OCI-LY7 (cell line): ENCODE measurements around the gene SRPK2. TPM values are rescaled to one million over a fixed set of nuclear protein-coding genes. Genes with fewer than 3 reads are reported as not detected.
"Not testable (repeated sequence)": the region's sequence is repeated elsewhere in the genome, so short reads cannot be mapped to it uniquely, and the experiment has no call there.

Experiments used
- Bru-seq: library from RNA; stranded (reverse); fragments of 400-500 nt; gene quantifications from one replicate; lab custom pipeline; 2021; lab: Mats Ljungman, UMichigan
- BruChase-seq, 2 experiments: library from RNA; stranded (reverse); fragments of 400-500 nt; gene quantifications; one replicate each; lab custom pipeline; 2021; lab: Mats Ljungman, UMichigan
- BruUV-seq: library from RNA; stranded (reverse); fragments of 400-500 nt; replicated peaks from 2 replicates; lab custom pipeline; 2021; lab: Mats Ljungman, UMichigan
- CTCF ChIA-PET: fragments of 300-600 bp; sonication (Branson Sonifier 250); formaldehyde crosslinking; loops from one replicate; lab custom pipeline; 2022; ENCODE audit warnings: antibody characterized with exemption; ENCODE audit not compliant: unreplicated experiment; lab: Charles Lee
- POLR2A ChIA-PET: fragments of 300-600 bp; sonication (Branson Sonifier 250); formaldehyde crosslinking; loops from one replicate; lab custom pipeline; 2022; ENCODE audit warnings: antibody characterized with exemption; lab: Charles Lee
- DNase-seq: peaks from one replicate; pipeline ENCODE4 v3.0.0-alpha.2; 2015; ENCODE audit warnings: low spot score
- H2AFZ ChIP-seq: fragments of 200-600 bp; sonication (generic), shearing (Covaris generic); 2 replicates; pipeline ENCODE4 v1.6.1; 2014; ENCODE audit warnings: mild to moderate bottlenecking, antibody characterized with exemption, low read length, moderate library complexity
- H3K27ac ChIP-seq: fragments of 200-600 bp; sonication (generic); 2 replicates; pipeline ENCODE4 v1.5.1; 2014; ENCODE audit warnings: mixed run types, low read depth, mild to moderate bottlenecking, moderate library complexity, low read length, inconsistent platforms; ENCODE audit not compliant: poor library complexity, severe bottlenecking
- H3K36me3 ChIP-seq: fragments of 200-600 bp; sonication (generic); 2 replicates; pipeline ENCODE4 v1.6.1; 2014; ENCODE audit warnings: mild to moderate bottlenecking, antibody characterized with exemption, low read length, moderate library complexity, mixed read lengths; ENCODE audit not compliant: insufficient read depth
- H3K4me1 ChIP-seq: fragments of 200-600 bp; sonication (generic); 2 replicates; pipeline ENCODE4 v1.5.1; 2014; ENCODE audit warnings: mild to moderate bottlenecking, low read length; ENCODE audit not compliant: insufficient read depth, poor library complexity, severe bottlenecking
- H3K4me2 ChIP-seq: fragments of 200-600 bp; sonication (generic); 2 replicates; pipeline ENCODE4 v1.6.1; 2014; ENCODE audit warnings: mild to moderate bottlenecking, low read length
- H3K4me3 ChIP-seq: fragments of 200-600 bp; sonication (generic); 2 replicates; pipeline ENCODE4 v1.5.1; 2014; ENCODE audit warnings: mild to moderate bottlenecking, low read depth, low read length; ENCODE audit not compliant: poor library complexity, severe bottlenecking
- H3K79me2 ChIP-seq: fragments of 200-600 bp; sonication (generic); 2 replicates; pipeline ENCODE4 v1.6.1; 2016; ENCODE audit warnings: low read depth, mild to moderate bottlenecking, low read length, moderate library complexity, mixed read lengths; ENCODE audit not compliant: insufficient read depth
- H3K9me2 ChIP-seq: fragments of 200-600 bp; sonication (generic); 2 replicates; pipeline ENCODE4 v1.6.1; 2016; ENCODE audit warnings: mild to moderate bottlenecking, low read length, mixed read lengths; ENCODE audit not compliant: insufficient read depth
- H3K9me3 ChIP-seq: fragments of 200-600 bp; sonication (generic); 2 replicates; pipeline ENCODE4 v1.6.1; 2014; ENCODE audit warnings: mild to moderate bottlenecking, mixed run types, low read length, mixed read lengths
- H4K20me1 ChIP-seq: fragments of 200-600 bp; sonication (generic); 2 replicates; pipeline ENCODE4 v1.6.1; 2014; ENCODE audit warnings: mild to moderate bottlenecking, antibody characterized with exemption, low read length, moderate library complexity, mixed read lengths; ENCODE audit not compliant: insufficient read depth
- EZH2phosphoT487 ChIP-seq: fragments of 200-600 bp; sonication (generic); IDR thresholded peaks from 2 replicates; pipeline ENCODE4 v1.6.1; 2018; ENCODE audit warnings: low read depth, borderline replicate concordance, mild to moderate bottlenecking, mixed run types, antibody characterized with exemption, low read length, moderate library complexity, mixed read lengths
- intact Hi-C: fragments of 100-400 bp; cut with micrococcal nuclease; formaldehyde crosslinking; loops from one replicate; pipeline ENCODE4 v1.10.0; 2022; ENCODE audit not compliant: unreplicated experiment
- long read RNA-seq: library from polyadenylated mRNA; stranded (forward); transcript quantifications from one replicate; pipeline ENCODE4 v2.0.0, GENCODE V29; 2022
- total RNA-seq, 2 experiments: library from RNA; depleted of rRNA in 1 of 2; stranded (reverse); fragments of >200 nt in 1 of 2; shearing (Covaris generic) in 1 of 2; gene quantifications; 2 replicates each; pipeline ENCODE4 v1.2.3, GENCODE V29; 2014 to 2022
- TF ChIP-seq, protein P1 (sequence below): fragments of 200-600 bp; sonication (generic); conservative IDR thresholded peaks from 2 replicates; pipeline ENCODE4 v1.5.1; 2014; ENCODE audit warnings: mild to moderate bottlenecking, antibody characterized with exemption, low read length, moderate library complexity, mixed read lengths

The SRPK2 gene
- total RNA-seq (2014; rRNA removed; shearing (Covaris generic)) (21.6 and 22.1 TPM in 2 replicates), total RNA-seq (2022) (26.8 and 31.7 TPM in 2 replicates), Bru-seq, nascent RNA (percentile 77 among the genes with signal in this experiment), BruChase-seq, experiment 1, labeled RNA remaining after a 6-hour chase (percentile 77 among the genes with signal in this experiment), BruChase-seq, experiment 2, labeled RNA remaining after a 2-hour chase (percentile 72 among the genes with signal in this experiment)
- long read RNA-seq, transcript SRPK2-202 (16 exons, 3,650 nt), result major isoform, 23 of 62 reads
- long read RNA-seq, partial matches to known transcripts, result 15 of 62 reads
- long read RNA-seq, other reads (novel, unspliced or antisense), result 23 of 62 reads

DNA sequence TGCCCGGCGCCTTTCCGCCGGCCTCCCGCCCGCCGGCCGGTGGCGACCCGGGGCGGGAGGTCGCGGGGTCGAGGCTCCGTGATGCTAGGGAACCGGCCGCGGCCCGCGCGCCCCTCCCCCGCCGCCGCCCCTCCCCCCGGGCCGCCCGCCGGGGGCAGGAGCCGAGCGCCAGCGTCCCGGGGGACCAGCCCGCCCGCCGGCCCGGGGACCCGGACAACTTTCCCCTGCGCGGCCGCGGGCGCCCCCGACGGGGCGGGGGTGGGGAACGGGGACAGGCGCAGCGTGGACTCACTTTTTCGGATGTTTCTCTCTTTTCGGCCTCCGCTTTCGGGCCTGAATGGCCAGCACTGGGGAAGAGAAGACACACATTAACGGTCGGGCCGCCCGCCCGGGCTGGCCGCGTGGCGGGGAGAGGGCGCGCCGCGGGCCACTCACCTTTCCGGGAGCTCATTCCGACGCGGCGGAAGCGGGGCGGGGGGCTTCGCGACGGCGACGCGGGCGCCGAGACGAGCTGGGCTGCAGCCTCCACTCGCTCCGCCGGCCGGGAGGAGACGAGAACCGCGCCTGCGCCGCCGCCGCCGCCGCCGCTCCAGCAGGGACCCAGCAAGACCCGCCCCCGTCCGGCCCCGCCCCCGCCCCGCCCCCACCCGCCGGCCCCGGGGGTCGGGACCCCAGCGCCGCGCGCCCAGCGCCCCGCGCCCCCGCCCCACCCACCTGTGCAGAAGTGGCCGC lies at the start of gene SRPK2:
Gene SRPK2, minus strand, starts transcription at position 566 of the 732 bp plus-strand sequence.
- TF ChIP-seq, protein P1, sequence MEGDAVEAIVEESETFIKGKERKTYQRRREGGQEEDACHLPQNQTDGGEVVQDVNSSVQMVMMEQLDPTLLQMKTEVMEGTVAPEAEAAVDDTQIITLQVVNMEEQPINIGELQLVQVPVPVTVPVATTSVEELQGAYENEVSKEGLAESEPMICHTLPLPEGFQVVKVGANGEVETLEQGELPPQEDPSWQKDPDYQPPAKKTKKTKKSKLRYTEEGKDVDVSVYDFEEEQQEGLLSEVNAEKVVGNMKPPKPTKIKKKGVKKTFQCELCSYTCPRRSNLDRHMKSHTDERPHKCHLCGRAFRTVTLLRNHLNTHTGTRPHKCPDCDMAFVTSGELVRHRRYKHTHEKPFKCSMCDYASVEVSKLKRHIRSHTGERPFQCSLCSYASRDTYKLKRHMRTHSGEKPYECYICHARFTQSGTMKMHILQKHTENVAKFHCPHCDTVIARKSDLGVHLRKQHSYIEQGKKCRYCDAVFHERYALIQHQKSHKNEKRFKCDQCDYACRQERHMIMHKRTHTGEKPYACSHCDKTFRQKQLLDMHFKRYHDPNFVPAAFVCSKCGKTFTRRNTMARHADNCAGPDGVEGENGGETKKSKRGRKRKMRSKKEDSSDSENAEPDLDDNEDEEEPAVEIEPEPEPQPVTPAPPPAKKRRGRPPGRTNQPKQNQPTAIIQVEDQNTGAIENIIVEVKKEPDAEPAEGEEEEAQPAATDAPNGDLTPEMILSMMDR, result no peak
- no peak for TF ChIP-seq EZH2phosphoT487
- peaks cover 9% of the 10 kb centered on the region for H4K20me1 ChIP-seq
- DNase-seq, result peak; percentile 84
- BruUV-seq, result no TSS peak
- intact Hi-C loops, result no loop called here
- ChIA-PET POLR2A (interaction anchor here (1.8 kb wide), 1 partner anchor 13 kb away, joined by 6 read pairs; no protein-coding TSS in a partner anchor), CTCF (interaction anchor here (0.6 kb wide), 1 partner anchor 759 kb away, joined by 3 read pairs; no protein-coding TSS in a partner anchor)
- peak within 1 kb of the TSS; percentile 83 for H3K4me3 ChIP-seq
- H3K9me3 ChIP-seq, result no peaks in the 10 kb centered on the region
- H3K27ac ChIP-seq, result peak within 1 kb of the TSS; percentile 45
- H3K4me2 ChIP-seq, result peak within 1 kb of the TSS; percentile 93
- H3K9me2 ChIP-seq, result no peaks in the 10 kb centered on the region
- H3K79me2 ChIP-seq, result peaks cover 24% of the 10 kb centered on the region; the same call in 1 of the 2 replicates
- peaks cover 17% of the 10 kb centered on the region for H3K4me1 ChIP-seq
- H2AFZ ChIP-seq, result peak within 1 kb of the TSS; percentile 82
- 0 out of 2 replicates have a peak, but pooled peaks cover 4% of the 10 kb centered on the region for H3K36me3 ChIP-seq

DNA sequence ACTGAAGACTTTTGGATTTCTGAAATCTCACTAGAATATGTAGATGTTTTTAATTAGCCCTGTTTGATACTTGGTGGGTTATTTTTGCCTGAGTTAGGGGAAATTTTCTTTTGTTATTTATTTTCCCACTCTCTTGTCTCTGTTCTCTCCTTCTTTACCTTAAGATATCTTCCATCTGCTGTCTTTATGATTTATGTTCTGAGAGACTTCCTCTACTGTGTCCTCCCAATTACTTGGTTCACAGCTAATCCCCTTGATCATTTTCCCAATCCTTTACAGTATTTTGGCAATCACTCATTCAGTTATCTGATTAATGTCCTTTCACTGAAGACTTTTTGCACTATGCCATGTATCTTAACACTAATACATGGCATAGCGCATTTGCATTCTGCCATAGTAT lies 49.5 kb upstream of the SRPK2 start:
- Histone ChIP-seq H3K4me2 (no peak overlapping the region), H3K79me2 (no peaks in the 10 kb centered on the region), H3K27ac (no peak overlapping the region), H3K9me2 (no peaks in the 10 kb centered on the region), H3K4me3 (no peak overlapping the region), H2AFZ (no peak overlapping the region), H3K4me1 (no peaks in the 10 kb centered on the region), H3K9me3 (no peaks in the 10 kb centered on the region), H3K36me3 (no peaks in the 10 kb centered on the region), H4K20me1 (no peaks in the 10 kb centered on the region)
- ChIA-PET CTCF (no interaction called here), POLR2A (interaction anchor here (0.7 kb wide), 1 partner anchor 1161 kb away, joined by 5 read pairs; no protein-coding TSS in a partner anchor)
- DNase-seq, result no peak
- BruUV-seq, result no TSS peak
- TF ChIP-seq, protein P1, result no peak
- no peak for TF ChIP-seq EZH2phosphoT487
- intact Hi-C loops, result no loop called here

DNA sequence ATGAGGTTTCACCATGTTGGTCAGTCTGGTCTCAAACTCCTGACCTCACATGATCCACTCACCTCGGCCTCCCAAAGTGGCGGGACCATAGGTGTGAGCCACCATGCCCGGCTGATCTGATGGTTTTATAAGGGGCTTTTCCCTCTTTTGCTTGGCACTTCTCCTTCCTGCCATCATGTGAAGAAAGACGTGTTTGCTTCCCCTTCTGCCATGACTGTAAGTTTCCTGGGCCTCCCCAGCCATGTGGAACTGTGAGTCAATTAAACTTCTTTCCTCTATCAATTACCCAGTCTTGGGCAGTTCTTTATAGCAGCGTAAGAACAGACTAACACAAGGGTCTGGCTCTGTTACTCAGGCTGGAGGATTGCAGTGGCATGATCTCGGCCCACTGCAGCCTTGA lies 48.6 kb upstream of the SRPK2 start:
- H3K4me3 ChIP-seq, DNase-seq, H4K20me1 ChIP-seq, BruUV-seq, H3K4me1 ChIP-seq, intact Hi-C loops, H3K36me3 ChIP-seq, CTCF ChIA-PET, H3K9me2 ChIP-seq, H3K9me3 ChIP-seq, H2AFZ ChIP-seq, H3K27ac ChIP-seq, H3K79me2 ChIP-seq, H3K4me2 ChIP-seq: not testable (repeated sequence)
- POLR2A ChIA-PET, result interaction anchor here (0.6 to 0.7 kb wide), 2 partner anchors 24 to 39 kb away, joined by 3 to 5 read pairs; no protein-coding TSS in a partner anchor
